NCI-H1092 (cell line): ENCODE results near the gene TNFRSF1A.

Experiments used
- DNase-seq: peaks from one replicate; lab custom pipeline; 2025; lab: John Stamatoyannopoulos, UW

TNFRSF1A gene

GRCh38 chr12:6374028-6374785, 32.3 kb upstream of the TNFRSF1A start:
- no peak for DNase-seq

- no peak for DNase-seq
Measured at GRCh38 chr12:6373022-6373787, 31.3 kb upstream of the TNFRSF1A start.

GRCh38 chr12:6372403-6373003, 30.6 kb upstream of the TNFRSF1A start:
- no peak for DNase-seq

GRCh38 chr12:6370994-6371754, 29.3 kb upstream of the TNFRSF1A start:
- no peak for DNase-seq

- DNase-seq = no peak
Measured at GRCh38 chr12:6370576-6370935, 28.7 kb upstream of the TNFRSF1A start.

GRCh38 chr12:6369916-6370575, 28.2 kb upstream of the TNFRSF1A start:
- no peak for DNase-seq

DNA sequence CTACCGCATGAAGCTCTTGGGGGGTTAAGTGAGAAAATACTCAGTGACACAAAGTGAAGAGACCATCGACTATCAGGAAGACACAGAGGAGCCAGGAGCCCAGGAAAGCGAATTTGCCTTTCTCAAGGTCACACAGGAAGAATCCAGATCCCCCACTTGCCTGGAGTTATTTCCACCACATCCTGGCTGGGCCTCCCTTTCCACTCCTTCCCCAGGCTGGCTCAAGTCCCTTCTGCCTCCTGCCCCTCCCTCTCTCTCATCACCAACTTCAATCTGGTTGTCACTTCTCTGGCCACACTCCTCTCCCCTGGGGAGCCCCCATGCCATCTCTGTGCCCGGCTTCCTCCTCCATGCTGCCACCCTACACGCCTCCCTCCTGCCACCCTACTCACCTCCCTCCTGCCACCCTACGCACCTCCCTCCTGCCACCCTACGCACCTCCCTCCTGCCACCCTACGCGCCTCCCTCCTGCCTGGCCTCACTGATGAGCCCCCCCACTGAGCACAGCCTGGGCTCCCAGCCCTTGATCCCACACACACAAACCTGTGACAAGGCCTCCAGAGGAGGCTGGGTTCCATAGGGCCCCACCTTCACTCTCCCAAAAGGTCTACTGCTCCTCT, 27.1 kb upstream of the TNFRSF1A start:
- no peak for DNase-seq

DNA sequence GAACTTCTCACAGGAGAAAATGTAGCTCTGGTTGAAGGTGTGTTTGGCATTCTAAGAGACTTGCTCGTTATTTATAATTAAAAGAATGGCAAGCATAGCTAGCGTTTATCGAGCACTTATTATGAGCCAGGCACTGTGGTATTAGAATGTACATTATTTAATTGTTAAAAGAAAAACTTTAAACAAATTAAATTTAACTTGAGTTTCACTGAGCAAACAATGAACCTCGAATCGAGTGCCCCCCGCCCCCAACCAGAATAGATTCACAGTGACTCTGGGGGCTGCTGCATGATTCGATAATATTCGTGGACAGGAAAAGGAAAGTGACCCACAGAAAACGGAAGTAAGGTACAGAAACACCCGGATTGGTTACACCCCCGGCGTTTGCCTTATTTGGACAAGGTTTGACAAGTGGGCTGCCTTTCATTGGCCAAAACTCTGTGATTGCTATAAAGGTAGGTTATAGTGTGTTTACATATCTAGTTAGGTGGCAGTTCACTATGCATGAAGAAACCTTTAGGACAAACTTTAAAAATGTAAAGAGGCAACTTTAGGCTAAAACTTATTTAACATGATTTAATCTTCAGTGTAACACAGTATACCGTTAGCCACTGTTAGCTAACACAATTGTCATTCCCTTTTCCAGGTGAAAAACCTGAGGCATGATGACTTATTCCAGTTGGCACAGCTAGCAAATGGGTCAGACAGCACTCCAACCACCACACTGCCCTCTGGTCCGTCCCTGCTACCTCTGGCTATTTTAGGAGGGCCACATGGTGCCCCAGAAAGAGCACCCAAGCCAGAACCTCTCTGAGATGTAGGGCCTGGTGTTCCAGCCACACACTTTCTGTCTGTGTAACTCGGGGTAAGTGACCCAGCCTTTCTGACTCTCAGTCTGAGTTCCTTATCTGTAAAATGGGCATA, 26.4 kb upstream of the TNFRSF1A start:
- DNase-seq = no peak

DNA sequence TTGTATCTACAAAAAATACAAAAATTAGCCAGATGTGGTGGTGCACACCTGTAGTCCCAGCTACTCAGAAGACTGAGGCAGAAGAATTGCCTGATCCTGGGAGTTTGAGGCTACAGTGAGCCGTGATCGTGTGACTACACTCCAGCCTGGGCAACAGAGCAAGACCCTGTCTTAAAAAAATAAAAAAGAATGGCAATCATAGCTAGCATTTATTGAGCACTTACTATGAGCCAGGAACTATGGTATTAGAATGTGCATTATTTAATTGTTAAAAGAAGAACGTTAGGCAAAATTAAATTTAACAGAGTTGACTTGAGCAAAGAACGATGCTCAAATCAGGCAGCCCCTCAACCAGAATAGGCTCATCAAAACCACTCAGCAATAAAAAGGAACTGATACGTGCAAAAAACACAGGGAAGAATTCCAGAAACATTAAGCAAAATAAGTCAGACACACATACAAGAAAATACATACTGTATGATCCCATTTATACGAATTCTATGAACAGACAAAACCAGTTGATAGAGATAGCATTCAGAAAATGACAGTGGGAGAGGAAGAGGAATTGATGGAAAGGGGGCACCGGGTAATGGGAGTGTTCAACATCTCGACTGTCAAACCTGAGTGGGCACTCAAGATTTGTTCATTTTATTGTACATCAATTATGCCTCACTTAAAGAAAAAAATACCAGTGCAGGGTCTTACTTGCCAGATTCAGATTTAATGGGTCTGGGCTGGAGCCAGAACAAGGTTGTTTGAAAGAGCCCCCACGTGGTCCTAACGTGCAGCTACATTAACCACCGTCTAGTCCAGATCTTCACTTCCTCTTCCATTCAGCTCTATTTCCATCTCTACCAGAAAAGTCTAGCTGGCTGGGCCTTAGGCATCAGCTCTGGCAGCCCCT, 25.4 kb upstream of the TNFRSF1A start:
- DNase-seq = no peak

GRCh38 chr12:6364044-6364374, 22.1 kb upstream of the TNFRSF1A start:
- no peak for DNase-seq

DNA sequence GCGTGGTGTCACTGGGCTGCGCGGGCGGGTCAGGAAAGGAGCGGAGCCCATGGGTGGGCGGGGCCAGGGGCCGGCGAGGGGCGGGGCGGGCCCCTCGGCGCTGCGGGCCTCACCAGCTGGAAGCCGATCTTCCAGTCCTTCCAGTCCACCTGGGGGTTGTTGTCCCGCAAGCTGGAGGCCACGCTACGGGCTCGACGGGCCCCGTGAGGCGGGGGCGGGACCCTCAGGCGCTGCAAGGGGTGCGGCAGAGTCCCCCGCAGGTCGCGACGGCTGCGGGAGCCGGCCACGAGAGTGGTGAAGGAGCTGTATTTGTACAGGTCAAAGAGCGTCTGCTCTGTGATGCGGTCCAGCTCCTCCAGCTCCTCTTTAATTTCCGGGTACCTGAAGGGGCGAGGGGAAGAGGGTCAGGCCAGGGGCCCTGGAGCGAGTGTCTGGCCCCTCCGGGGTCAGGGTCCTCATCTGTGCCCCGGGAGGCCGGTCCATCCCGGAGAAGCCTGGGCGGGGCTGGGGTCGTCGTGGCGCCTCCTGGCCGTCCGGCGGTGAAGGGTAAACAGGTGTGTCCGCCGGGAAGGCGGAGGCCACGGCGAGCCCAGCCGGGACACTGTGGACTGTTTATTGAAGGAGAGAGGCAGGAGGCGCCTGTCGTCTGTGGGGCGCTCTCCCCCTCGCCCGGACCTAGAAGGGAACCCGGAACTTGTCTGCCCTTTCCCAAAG, 21.6 kb upstream of the TNFRSF1A start:
- DNase-seq = no peak

- DNase-seq = no peak
Measured at GRCh38 chr12:6363010-6363329, 21.1 kb upstream of the TNFRSF1A start.

GRCh38 chr12:6362403-6362802, 20.5 kb upstream of the TNFRSF1A start:
- no peak for DNase-seq

GRCh38 chr12:6361834-6362233, 20.0 kb upstream of the TNFRSF1A start:
- no peak for DNase-seq

GRCh38 chr12:6360578-6361490, 19.0 kb upstream of the TNFRSF1A start:
- DNase-seq = no peak

DNA sequence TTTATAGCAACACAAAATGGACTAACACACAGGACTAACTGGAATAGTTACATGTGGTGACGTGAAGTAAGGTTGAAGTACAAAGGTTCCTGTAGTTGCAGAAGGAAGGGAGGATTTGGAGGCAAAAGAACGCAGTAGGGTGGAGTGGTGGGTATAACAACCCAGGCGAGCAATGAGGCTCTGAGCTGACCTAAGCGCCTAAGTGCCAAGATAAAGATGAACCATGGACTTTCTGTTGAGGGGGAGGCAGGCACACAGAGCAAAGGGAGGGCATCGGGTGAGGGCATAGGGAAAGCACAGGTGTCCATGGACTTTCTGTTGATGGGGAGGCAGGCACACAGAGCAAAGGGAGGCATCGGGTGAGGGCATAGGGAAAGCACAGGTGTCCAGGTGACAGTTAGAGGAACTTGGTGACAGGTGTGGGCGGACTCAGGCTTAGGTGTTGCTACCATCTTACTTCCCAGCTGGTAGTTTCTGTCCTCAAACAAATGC, 18.2 kb upstream of the TNFRSF1A start:
- no peak for DNase-seq

DNA sequence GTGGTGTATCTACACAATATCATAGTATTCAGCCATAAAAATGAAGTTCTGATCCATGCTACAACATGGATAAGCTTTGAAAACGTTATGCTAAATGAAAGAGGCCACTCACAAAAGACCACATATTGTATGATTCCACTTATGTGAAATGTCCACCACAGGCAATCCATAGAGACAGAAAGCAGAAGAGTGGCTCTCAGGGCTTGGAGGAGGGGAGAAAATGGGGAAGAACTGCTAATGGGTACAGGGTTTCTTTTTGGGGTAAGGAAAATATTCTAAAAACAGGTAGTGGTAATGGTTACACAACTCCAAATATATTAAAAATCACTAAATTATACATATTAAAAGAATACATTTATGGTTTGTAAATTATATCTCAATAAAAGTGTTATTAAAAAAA, 17.0 kb upstream of the TNFRSF1A start:
- DNase-seq = no peak

- no peak for DNase-seq
Measured at GRCh38 chr12:6356374-6356820, 14.5 kb upstream of the TNFRSF1A start.
